ENCODE data around the gene HNF4A. TPM values are rescaled to one million over a fixed set of nuclear protein-coding genes. Genes with fewer than 3 reads are reported as not detected.

The HNF4A gene
- total and polyA plus RNA-seq, 2 of the 13 experiments (the other 11 are each of a cell fraction or from before 2014, with no cell fraction given) = 80.9 to 169 TPM

GRCh38 chr20:44412402-44413144, 57.1 kb downstream of the HNF4A start (continued):
- TF ChIP-seq FUBP1 (CRISPR knock-in tag; IDR thresholded peaks at IDR 0.05; ENCODE audit: borderline replicate concordance) (0 out of 2 replicates have a peak, but pooled peaks have one; percentile 44), CENPX (CRISPR knock-in tag; IDR thresholded peaks at IDR 0.05) (no peak), ZNF740 (CRISPR knock-in tag; IDR thresholded peaks at IDR 0.05) (no peak), FOSL1 (CRISPR knock-in tag; IDR thresholded peaks at IDR 0.05; ENCODE audit: borderline replicate concordance) (no peak), CREB3 (CRISPR knock-in tag; IDR thresholded peaks at IDR 0.05) (no peak), PHF8 (CRISPR knock-in tag; IDR thresholded peaks at IDR 0.05) (no peak), POLR2G (IDR thresholded peaks at IDR 0.05; ENCODE audit: low read depth, low read length) (peak; percentile 42; the same call in 1 of the 2 replicates), HIVEP1 (CRISPR knock-in tag; IDR thresholded peaks at IDR 0.05) (peak; percentile 37; the same call in 1 of the 2 replicates), ZNF232 (CRISPR knock-in tag; IDR thresholded peaks at IDR 0.05; ENCODE audit: borderline replicate concordance) (0 out of 2 replicates have a peak, but pooled peaks have one; percentile 11), UBTF (CRISPR knock-in tag; IDR thresholded peaks at IDR 0.05) (0 out of 2 replicates have a peak, but pooled peaks have one; percentile 33), SMARCE1 (IDR thresholded peaks at IDR 0.05; ENCODE audit: borderline replicate concordance) (no peak), PITX1 (CRISPR knock-in tag; IDR thresholded peaks at IDR 0.05) (peak; percentile 18; the same call in 1 of the 2 replicates), DR1 (CRISPR knock-in tag; IDR thresholded peaks at IDR 0.05) (no peak), IKZF5 (CRISPR knock-in tag; IDR thresholded peaks at IDR 0.05) (no peak), PAX8 (CRISPR knock-in tag; IDR thresholded peaks at IDR 0.05; ENCODE audit: borderline replicate concordance) (no peak), ZNF660 (CRISPR knock-in tag; IDR thresholded peaks at IDR 0.05; ENCODE audit: borderline replicate concordance, low read depth) (no peak), GZF1 (CRISPR knock-in tag; IDR thresholded peaks at IDR 0.05) (no peak), THAP9 (CRISPR knock-in tag; IDR thresholded peaks at IDR 0.05; ENCODE audit: borderline replicate concordance) (peak; percentile 22; the same call in 1 of the 2 replicates), TAF1 (CRISPR knock-in tag; IDR thresholded peaks at IDR 0.05) (0 out of 2 replicates have a peak, but pooled peaks have one; percentile 23)
